Caco-2 (cell line): ENCODE measurements around the gene DPAGT1. TPM values are rescaled to one million over a fixed set of nuclear protein-coding genes. Genes with fewer than 3 reads are reported as not detected.

ENCODE experiments used
- BruUV-seq: library from RNA; stranded (reverse); fragments of 400-500 nt; replicated peaks from 2 replicates; lab custom pipeline; 2021; lab: Mats Ljungman, UMichigan
- CTCF ChIA-PET: fragments of 300-600 bp; sonication (Branson Sonifier 250); formaldehyde crosslinking; loops from one replicate; lab custom pipeline; 2022; ENCODE audit warnings: antibody characterized with exemption; lab: Charles Lee
- POLR2A ChIA-PET: fragments of 300-600 bp; sonication (Branson Sonifier 250); formaldehyde crosslinking; loops from one replicate; lab custom pipeline; 2022; ENCODE audit warnings: antibody characterized with exemption; lab: Charles Lee
- DNase-seq, 2 experiments: peaks; one replicate each; pipeline versions ENCODE4 v3.0.0 to v3.0.0-alpha.2; 2020 to 2022
- H3K27me3 ChIP-seq: replicated peaks from 2 replicates; pipeline ENCODE4 v1.6.0; 2011; ENCODE audit warnings: low read length; ENCODE audit not compliant: control insufficient read depth, insufficient read depth
- H3K36me3 ChIP-seq: 2 replicates; pipeline ENCODE4 v1.5.1; 2011; ENCODE audit warnings: low read length; ENCODE audit not compliant: control insufficient read depth, insufficient read depth
- H3K4me1 ChIP-seq: fragments of 250-450 bp; sonication (Bioruptor Pico); 2 replicates; pipeline ENCODE4 v1.5.1; 2020; ENCODE audit warnings: mild to moderate bottlenecking
- H3K4me3 ChIP-seq: 2 replicates; pipeline ENCODE4 v1.5.1; 2011; ENCODE audit warnings: low read depth, mild to moderate bottlenecking, control low read depth, low read length
- H3K9me3 ChIP-seq: fragments of 250-450 bp; sonication (Bioruptor Pico); 2 replicates; pipeline ENCODE4 v1.5.1; 2020; ENCODE audit warnings: mild to moderate bottlenecking, moderate library complexity
- H3K27ac Mint-ChIP-seq: one replicate; pipeline ENCODE4 v1.8.0; 2022; ENCODE audit warnings: mixed read lengths; ENCODE audit not compliant: unreplicated experiment
- H3K27me3 Mint-ChIP-seq: one replicate; pipeline ENCODE4 v1.8.0; 2022; ENCODE audit warnings: mixed read lengths; ENCODE audit not compliant: insufficient read depth, unreplicated experiment
- H3K36me3 Mint-ChIP-seq: one replicate; pipeline ENCODE4 v1.8.0; 2022; ENCODE audit warnings: mild to moderate bottlenecking, mixed read lengths; ENCODE audit not compliant: insufficient read depth, unreplicated experiment
- H3K4me1 Mint-ChIP-seq: one replicate; pipeline ENCODE4 v1.8.0; 2022; ENCODE audit warnings: low read depth, mixed read lengths; ENCODE audit not compliant: unreplicated experiment
- H3K4me3 Mint-ChIP-seq: one replicate; pipeline ENCODE4 v1.8.0; 2022; ENCODE audit warnings: mild to moderate bottlenecking, moderate library complexity, mixed read lengths; ENCODE audit not compliant: unreplicated experiment
- H3K9me3 Mint-ChIP-seq: one replicate; pipeline ENCODE4 v1.8.0; 2022; ENCODE audit warnings: mixed read lengths; ENCODE audit not compliant: unreplicated experiment
- CTCF ChIP-seq, 2 experiments: fragments of 200-600 bp in 1 of 2; IDR thresholded peaks; 1 replicate in 1 of 2; 2 replicates in 1 of 2; pipeline versions ENCODE4 v1.5.1 to v1.8.0; 2011 to 2022; ENCODE audit warnings: antibody characterized with exemption in 1 of 2, control low read depth in 1 of 2, inconsistent platforms in 1 of 2, low read depth in 1 of 2, low read length in 1 of 2, mild to moderate bottlenecking in 1 of 2, moderate library complexity in 1 of 2; ENCODE audit not compliant: insufficient read depth in 1 of 2, severe bottlenecking in 1 of 2, unreplicated experiment in 1 of 2
- intact Hi-C: fragments of 100-400 bp; cut with micrococcal nuclease; formaldehyde crosslinking; loops from one replicate; pipeline ENCODE4 v1.10.0; 2022; ENCODE audit not compliant: unreplicated experiment
- total RNA-seq: library from RNA; stranded (reverse); gene quantifications from 2 replicates; pipeline ENCODE4 v1.2.3, GENCODE V29; 2022

DPAGT1 gene
- total RNA-seq, 1 experiment from 2014 or later, result 117 TPM

- peak in 1 of 2 experiments; percentile 52 for DNase-seq
- Mint-ChIP-seq H3K27me3 (no peaks in the 10 kb centered on the region), H3K4me1 (peaks cover 25% of the 10 kb centered on the region), H3K4me3 (peak overlapping the region; percentile 79), H3K27ac (peak overlapping the region; percentile 27), H3K36me3 (peaks cover 34% of the 10 kb centered on the region), H3K9me3 (no peaks in the 10 kb centered on the region)
- ChIA-PET POLR2A (interaction anchor here (1.0 to 1.9 kb wide), 7 partner anchors 11 to 40 kb away, joined by 3 to 29 read pairs (median 13); partner anchors contain the start of genes HINFP, HMBS and VPS11), CTCF (interaction anchor here (0.6 to 1.8 kb wide), 7 partner anchors 13 to 98 kb away, joined by 3 to 10 read pairs (median 3); partner anchors contain the start of genes CBL, HINFP and VPS11)
- peak overlapping the region; percentile 85 for H3K4me3 ChIP-seq
- TF ChIP-seq CTCF (IDR thresholded peaks at IDR 0.05; ENCODE audit: insufficient read depth in 1 of 2, low read depth in 1 of 2, low read length in 1 of 2, severe bottlenecking in 1 of 2, unreplicated experiment in 1 of 2), result no peak
- H3K9me3 ChIP-seq, result no peaks in the 10 kb centered on the region
- no TSS peak for BruUV-seq
- peaks cover 29% of the 10 kb centered on the region for H3K4me1 ChIP-seq
- intact Hi-C loops, result loop anchor here (1.0 to 2.0 kb wide), 3 partner anchors 14 to 90 kb away; partner anchors contain the start of genes HINFP and HMBS
- H3K27me3 ChIP-seq, result no peaks in the 10 kb centered on the region
- 0 out of 2 replicates have a peak, but pooled peaks cover 2% of the 10 kb centered on the region for H3K36me3 ChIP-seq
Measured at GRCh38 chr11:119107538-119108145, 6.0 kb upstream of the DPAGT1 start.

- BruUV-seq, result TSS peak; percentile 62
- H3K9me3 ChIP-seq, result no peaks in the 10 kb centered on the region
- intact Hi-C loops, result loop anchor here (1.0 to 2.0 kb wide), 3 partner anchors 14 to 90 kb away; partner anchors contain the start of genes HINFP and HMBS
- no peak for TF ChIP-seq CTCF (IDR thresholded peaks at IDR 0.05; ENCODE audit: insufficient read depth in 1 of 2, low read depth in 1 of 2, low read length in 1 of 2, severe bottlenecking in 1 of 2, unreplicated experiment in 1 of 2)
- H3K36me3 Mint-ChIP-seq, result peaks cover 42% of the 10 kb centered on the region
- H3K4me1 ChIP-seq, result peaks cover 29% of the 10 kb centered on the region
- H3K36me3 ChIP-seq, result 0 out of 2 replicates have a peak, but pooled peaks cover under 1% of the 10 kb centered on the region
- H3K4me1 Mint-ChIP-seq, result peaks cover 25% of the 10 kb centered on the region
- no peaks in the 10 kb centered on the region for H3K27me3 Mint-ChIP-seq
- peak within 1 kb of the TSS; percentile 79 for H3K4me3 Mint-ChIP-seq
- H3K4me3 ChIP-seq, result peak within 1 kb of the TSS; percentile 85
- ChIA-PET POLR2A (interaction anchor here (0.6 to 1.9 kb wide), 9 partner anchors 12 to 210 kb away, joined by 3 to 29 read pairs (median 8); partner anchors contain the start of genes CBL, HINFP, HMBS and MCAM), CTCF (interaction anchor here (0.6 to 1.8 kb wide), 10 partner anchors 11 to 99 kb away, joined by 3 to 10 read pairs (median 3); partner anchors contain the start of genes CBL, HINFP, HMBS and VPS11)
- no peaks in the 10 kb centered on the region for H3K9me3 Mint-ChIP-seq
- H3K27ac Mint-ChIP-seq, result peak within 1 kb of the TSS; percentile 79
- H3K27me3 ChIP-seq, result no peaks in the 10 kb centered on the region
- peak; percentile 95 for DNase-seq
Measured at GRCh38 chr11:119106564-119107537, 5.2 kb upstream of the DPAGT1 start, which contains the start of gene C2CD2L. TSS of gene C2CD2L (plus strand) at chr11:119107344. CDS start at chr11:119107742, 398 bp downstream.
